ENCODE measurements around the gene MOCS2. TPM values are rescaled to one million over a fixed set of nuclear protein-coding genes. Genes with fewer than 3 reads are reported as not detected.

Gene MOCS2
- total and polyA plus RNA-seq, 9 of the 15 experiments (the other 6 are each of a cell fraction or from before 2014, with no cell fraction given): 33.0 to 74.5 (median 48.4) TPM

DNA sequence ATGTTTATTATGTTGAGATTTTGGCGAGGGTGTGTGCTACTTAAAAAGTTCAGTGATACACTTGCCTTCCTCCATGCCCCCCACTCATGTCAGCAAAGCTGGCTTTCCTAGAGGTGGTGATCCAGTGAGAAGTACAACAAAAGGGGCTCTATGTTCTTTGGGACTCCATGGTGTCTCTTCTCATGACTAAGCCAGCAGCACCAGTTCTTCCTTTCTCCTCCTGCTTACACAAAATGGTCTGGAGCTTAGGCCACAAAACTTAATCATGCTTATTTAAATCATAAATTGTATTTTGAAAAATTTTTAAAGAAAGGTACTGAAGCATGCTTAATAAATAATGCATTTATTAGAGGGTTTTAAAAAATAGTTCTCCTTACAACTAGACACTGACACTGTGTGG lies 22.4 kb downstream of the MOCS2 start:
- Histone ChIP-seq H3K4me1 (replicated peaks in 1 of 2; ENCODE audit: control insufficient read depth in 2 of 2, insufficient read depth in 2 of 2, low read length in 2 of 2) (no peaks in the 10 kb centered on the region), H3K36me3 (ENCODE audit: control insufficient read depth, insufficient read depth, low read length) (no peaks in the 10 kb centered on the region), H3K27me3 (ENCODE audit: control insufficient read depth in 2 of 2, insufficient read depth in 2 of 2, low read length in 2 of 2) (peaks cover 0 to 5% of the 10 kb centered on the region in 2 experiments; a peak in 1 of 5 replicates), H3K79me2 (ENCODE audit: control insufficient read depth, insufficient read depth, low read length) (no peaks in the 10 kb centered on the region), H4K20me1 (replicated peaks; ENCODE audit: control insufficient read depth, insufficient read depth, low read length) (no peaks in the 10 kb centered on the region), H2AFZ (ENCODE audit: low read depth, low read length) (no peak overlapping the region), H3K9ac (ENCODE audit: insufficient read depth in 1 of 2, low read depth in 2 of 2, low read length in 2 of 2) (no peak overlapping the region), H3K9me3 (replicated peaks; ENCODE audit: control insufficient read depth, insufficient read depth, low read depth, low read length) (no peaks in the 10 kb centered on the region), H3K4me3 (no peak overlapping the region), H3K9me1 (ENCODE audit: control insufficient read depth, insufficient read depth, low read length) (no peaks in the 10 kb centered on the region), H3K4me2 (ENCODE audit: insufficient read depth, low read length) (no peak overlapping the region), H3K27ac (ENCODE audit: extremely low read depth, low read depth, low read length) (no peak overlapping the region)
- BruUV-seq (replicated peaks): no TSS peak
- in situ Hi-C loops (cut with MboI): no loop called here
- 0% methylated on average over 1 of the region's 1 CpG for WGBS (ENCODE audit: insufficient coverage, low coverage, missing lambda C conversion rate)
- ATAC-seq (no peak), DNase-seq (ENCODE audit: extremely low read depth in 1 of 4, low spot score in 3 of 4) (no peak), FAIRE-seq (no peak)
- ChIA-PET POLR2A (interaction anchor here (0.7 to 1.3 kb wide), 2 partner anchors 12 to 18 kb away, joined by 3 to 4 read pairs; no protein-coding TSS in a partner anchor), CTCF (ENCODE audit: low intra/inter-chr PET ratio) (no interaction called here)
- intact Hi-C loops (cut with micrococcal nuclease): no loop called here
- TF ChIP-seq ZNF668 (CRISPR knock-in tag; IDR thresholded peaks at IDR 0.05) (no peak), TOE1 (IDR thresholded peaks at IDR 0.05; ENCODE audit: borderline replicate concordance) (no peak), TOE1 (CRISPR knock-in tag; IDR thresholded peaks at IDR 0.05; ENCODE audit: borderline replicate concordance, low read depth) (no peak), ELF4 (CRISPR knock-in tag; IDR thresholded peaks at IDR 0.05) (no peak), E2F8 (IDR thresholded peaks at IDR 0.05; ENCODE audit: low read depth, partially characterized antibody) (no peak), NFIC (IDR thresholded peaks at IDR 0.05) (no peak), NEUROD1 (IDR thresholded peaks at IDR 0.05; ENCODE audit: borderline replicate concordance, low read depth, low read length, partially characterized antibody) (no peak), MAFG (tag; conservative IDR thresholded peaks at IDR 0.05) (no peak), MAFK (IDR thresholded peaks at IDR 0.05; ENCODE audit: low read length) (no peak), ZNF445 (CRISPR knock-in tag; IDR thresholded peaks at IDR 0.05; ENCODE audit: low read depth) (no peak)
- TF ChIP-seq, protein P1, sequence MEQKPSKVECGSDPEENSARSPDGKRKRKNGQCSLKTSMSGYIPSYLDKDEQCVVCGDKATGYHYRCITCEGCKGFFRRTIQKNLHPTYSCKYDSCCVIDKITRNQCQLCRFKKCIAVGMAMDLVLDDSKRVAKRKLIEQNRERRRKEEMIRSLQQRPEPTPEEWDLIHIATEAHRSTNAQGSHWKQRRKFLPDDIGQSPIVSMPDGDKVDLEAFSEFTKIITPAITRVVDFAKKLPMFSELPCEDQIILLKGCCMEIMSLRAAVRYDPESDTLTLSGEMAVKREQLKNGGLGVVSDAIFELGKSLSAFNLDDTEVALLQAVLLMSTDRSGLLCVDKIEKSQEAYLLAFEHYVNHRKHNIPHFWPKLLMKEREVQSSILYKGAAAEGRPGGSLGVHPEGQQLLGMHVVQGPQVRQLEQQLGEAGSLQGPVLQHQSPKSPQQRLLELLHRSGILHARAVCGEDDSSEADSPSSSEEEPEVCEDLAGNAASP (IDR thresholded peaks at IDR 0.05): no peak
- TF ChIP-seq, protein P2, sequence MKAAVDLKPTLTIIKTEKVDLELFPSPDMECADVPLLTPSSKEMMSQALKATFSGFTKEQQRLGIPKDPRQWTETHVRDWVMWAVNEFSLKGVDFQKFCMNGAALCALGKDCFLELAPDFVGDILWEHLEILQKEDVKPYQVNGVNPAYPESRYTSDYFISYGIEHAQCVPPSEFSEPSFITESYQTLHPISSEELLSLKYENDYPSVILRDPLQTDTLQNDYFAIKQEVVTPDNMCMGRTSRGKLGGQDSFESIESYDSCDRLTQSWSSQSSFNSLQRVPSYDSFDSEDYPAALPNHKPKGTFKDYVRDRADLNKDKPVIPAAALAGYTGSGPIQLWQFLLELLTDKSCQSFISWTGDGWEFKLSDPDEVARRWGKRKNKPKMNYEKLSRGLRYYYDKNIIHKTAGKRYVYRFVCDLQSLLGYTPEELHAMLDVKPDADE (conservative IDR thresholded peaks at IDR 0.05; ENCODE audit: control insufficient read depth, low read depth, low read length): no peak

Data from K562 (cell line).